Iris pigment epithelial cell (primary cell): ENCODE data around the gene YPEL1.
A peak's percentile ranks its signal among the peaks of the same experiment; 100 is the strongest.
"Not testable (repeated sequence)": the region's sequence is repeated elsewhere in the genome, so short reads cannot be mapped to it uniquely, and the experiment has no call there.

Experiments
- DNase-seq: peaks from one replicate; pipeline ENCODE4 v3.0.0-alpha.2; 2011; ENCODE audit warnings: low read depth

YPEL1 gene

DNA sequence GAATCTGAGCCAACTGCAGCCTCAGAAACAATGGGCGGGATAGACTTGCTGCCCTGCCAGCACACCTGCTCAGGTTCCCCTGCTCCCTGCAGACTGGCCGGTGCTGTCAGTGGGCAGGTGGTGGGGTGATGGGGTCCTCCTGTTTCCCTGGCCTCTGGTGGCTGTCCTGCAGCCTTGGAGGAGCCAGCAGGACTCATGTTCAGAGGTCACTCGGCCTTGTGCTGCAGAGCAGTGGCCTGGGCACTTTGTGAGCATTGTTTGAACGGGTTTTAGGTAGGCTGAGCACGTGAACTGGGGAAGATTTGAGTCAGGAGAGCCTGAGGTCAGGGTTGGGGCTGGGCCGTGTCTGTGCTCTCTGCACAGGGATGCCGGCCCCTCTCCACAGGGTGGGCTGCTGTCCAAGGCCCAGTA, 52.2 kb downstream of the YPEL1 start:
- DNase-seq, result no peak

DNA sequence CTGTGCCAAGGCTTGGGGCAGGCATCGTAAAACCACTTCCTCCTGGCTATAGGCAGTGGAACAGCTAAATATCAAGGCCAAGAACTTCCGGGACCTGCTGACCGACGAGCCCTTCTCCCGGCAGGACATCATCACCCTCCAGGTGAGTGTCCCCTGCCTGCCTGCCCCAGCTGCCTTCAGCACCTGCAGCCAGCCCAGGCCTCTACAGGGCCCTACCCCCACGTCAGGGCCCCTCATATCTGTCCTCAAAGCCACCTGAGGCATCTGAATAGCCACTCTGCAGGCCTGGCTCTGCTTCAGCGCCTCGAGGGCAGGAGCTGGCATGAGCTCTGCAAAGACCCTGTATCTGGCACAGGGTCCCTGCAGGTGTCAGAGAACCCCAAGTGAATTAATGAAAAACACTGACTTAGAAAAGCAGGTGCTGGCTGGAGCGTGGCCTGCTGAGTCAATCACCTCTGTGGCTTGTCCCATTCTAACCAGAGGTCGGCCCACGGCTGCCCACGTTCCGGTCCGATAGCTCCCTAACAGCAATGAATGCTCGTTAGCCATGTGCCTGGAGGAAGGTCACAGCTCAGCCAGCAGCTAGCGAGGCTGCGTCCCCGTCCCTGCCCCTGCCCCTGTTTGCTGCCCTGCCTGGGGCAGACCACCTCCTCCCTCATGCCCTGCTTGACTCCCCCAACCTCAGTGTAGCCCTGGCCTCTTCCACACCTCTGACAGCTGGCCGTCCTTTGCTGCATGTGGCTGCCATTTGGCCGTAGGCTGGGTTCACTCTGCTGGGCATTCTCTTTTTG, 53.0 kb downstream of the YPEL1 start:
- no peak for DNase-seq

GRCh38 chr22:21681566-21682370, 53.8 kb downstream of the YPEL1 start:
- peak; percentile 16 for DNase-seq

DNA sequence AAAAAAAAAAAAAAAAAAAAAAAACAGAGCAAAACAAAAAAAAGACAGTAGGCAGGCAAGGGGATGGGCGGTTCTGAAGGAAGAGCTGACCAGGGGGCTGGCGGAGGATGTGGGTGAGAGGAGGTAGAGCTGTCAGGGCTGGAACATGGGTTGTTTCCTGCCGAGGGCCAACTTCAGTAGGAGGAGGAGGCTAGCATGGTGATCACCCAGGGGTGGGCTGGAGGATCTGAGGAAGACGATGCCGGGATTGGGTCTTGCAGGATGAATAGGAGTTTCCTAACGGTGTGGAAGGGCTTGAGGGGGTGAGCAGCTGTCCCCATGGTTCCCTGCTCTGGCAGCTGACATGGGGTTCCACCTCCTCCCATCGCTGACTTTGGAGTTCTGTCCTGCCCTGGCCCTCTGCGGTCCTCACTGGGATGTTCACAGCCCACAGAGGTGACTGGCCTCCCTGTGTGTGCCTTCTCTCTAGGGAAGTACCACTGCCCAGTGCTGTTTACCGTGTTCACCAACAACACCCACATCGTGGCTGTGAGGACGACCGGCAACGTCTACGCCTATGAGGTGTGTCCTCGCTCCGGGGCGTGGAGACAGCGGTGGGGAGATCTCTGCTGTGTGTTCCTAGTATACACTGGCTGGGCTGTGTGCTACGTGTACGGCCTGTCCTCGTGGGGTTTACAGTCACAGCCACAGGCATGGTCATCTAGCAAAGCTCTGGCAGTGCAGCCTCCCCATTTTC, 54.6 kb downstream of the YPEL1 start:
- no peak for DNase-seq

- no peak for DNase-seq
Measured at GRCh38 chr22:21679383-21679782, 56.2 kb downstream of the YPEL1 start.

DNA sequence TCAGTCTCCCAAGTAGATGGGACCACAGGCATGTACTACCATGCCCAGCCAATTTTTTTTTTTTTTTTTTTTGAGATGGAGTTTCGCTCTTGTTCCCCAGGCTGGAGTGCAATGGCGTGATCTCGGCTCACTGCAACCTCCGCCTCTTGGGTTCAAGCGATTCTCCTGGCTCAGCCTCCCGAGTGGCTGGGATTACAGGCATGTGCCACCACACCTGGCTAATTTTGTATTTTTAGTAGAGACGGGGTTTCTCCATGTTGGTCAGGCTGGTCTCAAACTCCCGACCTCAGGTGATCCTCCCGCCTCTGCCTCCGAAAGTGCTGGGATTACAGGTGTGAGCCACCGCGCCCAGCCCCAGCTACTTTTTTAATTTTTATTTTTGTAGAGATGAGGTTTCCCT, 56.8 kb downstream of the YPEL1 start:
- DNase-seq, result not testable (repeated sequence)

- no peak for DNase-seq
Measured at GRCh38 chr22:21677606-21678443, 57.8 kb downstream of the YPEL1 start.

- no peak for DNase-seq
Measured at GRCh38 chr22:21674638-21675245, 60.9 kb downstream of the YPEL1 start.

- DNase-seq, result no peak
Measured at GRCh38 chr22:21673534-21674321, 61.9 kb downstream of the YPEL1 start.

DNA sequence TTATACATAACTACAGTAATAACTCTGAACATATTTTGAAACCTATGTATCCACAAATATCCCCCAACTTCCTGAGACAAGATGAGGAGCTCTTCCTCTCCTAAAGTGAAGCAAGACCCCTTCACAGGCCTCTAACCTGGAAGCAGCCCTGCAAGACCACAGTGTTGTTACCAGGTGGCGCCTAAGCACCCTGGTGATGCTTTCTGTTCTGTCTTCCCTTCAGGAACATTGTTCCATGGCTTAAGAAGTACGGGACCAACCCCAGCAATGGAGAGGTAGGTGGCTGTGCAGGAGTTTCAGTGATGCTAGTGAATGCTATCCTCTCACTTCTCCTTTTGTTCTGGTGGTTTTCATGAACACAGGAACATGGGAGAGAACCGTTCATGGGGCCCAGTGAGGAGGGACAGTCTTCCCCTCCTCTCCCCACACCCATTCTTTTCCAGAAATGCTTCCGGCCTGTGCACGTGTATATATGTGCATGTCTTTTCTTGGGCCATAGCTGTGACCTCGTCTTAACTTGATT, 63.4 kb downstream of the YPEL1 start:
- no peak for DNase-seq

- DNase-seq, result no peak
Measured at GRCh38 chr22:21669026-21669425, 66.6 kb downstream of the YPEL1 start.

GRCh38 chr22:21666786-21667185, 68.8 kb downstream of the YPEL1 start:
- no peak for DNase-seq

GRCh38 chr22:21665047-21665851, 70.3 kb downstream of the YPEL1 start:
- DNase-seq, result no peak

GRCh38 chr22:21663738-21664137, 71.9 kb downstream of the YPEL1 start:
- no peak for DNase-seq

DNA sequence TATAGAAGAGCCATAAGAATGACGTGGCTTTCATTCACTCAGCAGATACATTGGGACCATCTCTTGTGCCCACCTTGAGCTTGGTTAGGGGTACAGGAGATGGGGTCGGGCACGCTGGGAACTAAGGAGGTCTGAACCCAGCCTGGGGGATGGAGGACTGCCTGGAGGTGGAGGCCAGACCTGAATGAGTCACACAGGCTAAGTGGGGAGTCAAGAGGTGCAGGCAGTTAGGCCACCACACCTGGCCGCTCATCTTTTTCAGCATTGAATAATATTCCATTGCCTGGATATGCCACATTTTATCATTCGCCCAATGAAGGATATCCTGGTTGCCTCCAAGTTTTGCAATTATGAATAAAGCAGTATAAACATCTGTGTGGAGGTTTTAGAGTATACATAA, 73.6 kb downstream of the YPEL1 start:
- DNase-seq, result no peak

- DNase-seq, result no peak
Measured at GRCh38 chr22:21660904-21661303, 74.7 kb downstream of the YPEL1 start.

- DNase-seq, result no peak
Measured at GRCh38 chr22:21659864-21660525, 75.6 kb downstream of the YPEL1 start.

DNA sequence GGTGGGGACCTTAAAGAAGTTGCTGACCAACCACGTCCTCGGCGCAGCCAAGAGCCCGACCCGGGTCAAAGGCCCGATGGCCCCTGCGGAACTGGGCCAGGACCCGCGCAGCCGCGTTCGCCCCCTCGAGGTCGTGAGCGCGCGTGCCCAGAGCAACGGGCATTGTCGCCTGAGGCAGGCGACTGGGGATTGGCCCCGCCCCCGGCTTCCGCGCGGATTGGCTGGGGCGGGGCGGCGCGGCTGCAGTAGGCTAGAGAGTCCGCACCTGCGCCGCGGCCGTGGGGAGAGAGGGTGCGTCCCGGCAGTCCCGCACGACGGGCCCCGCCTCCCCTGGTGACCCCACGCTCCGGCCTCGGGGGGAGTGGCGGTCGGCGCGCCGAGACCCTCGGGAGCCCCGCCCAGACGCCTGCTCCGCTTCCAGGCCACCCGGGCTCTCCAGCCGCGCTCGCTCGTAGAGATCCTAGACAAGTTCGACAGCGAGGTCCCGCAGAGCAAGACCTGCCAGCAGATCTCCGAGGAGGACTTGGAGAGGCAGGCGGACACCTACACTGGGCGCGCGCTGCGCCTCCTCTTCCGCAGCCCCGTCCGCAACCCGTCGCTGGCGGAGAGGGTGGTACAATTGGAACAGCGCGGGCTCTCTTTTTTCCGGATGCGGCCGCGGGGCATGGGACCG, 78.1 kb downstream of the YPEL1 start:
- peak; percentile 32 for DNase-seq
